Measurements from ENCODE around the gene PXMP2. TPM values are rescaled to one million over a fixed set of nuclear protein-coding genes. Genes with fewer than 3 reads are reported as not detected.

Gene PXMP2
- total and polyA plus RNA-seq, 2 of the 8 experiments (the other 6 are each of a cell fraction or from before 2014, with no cell fraction given) = 13.8 to 15.1 TPM

DNA sequence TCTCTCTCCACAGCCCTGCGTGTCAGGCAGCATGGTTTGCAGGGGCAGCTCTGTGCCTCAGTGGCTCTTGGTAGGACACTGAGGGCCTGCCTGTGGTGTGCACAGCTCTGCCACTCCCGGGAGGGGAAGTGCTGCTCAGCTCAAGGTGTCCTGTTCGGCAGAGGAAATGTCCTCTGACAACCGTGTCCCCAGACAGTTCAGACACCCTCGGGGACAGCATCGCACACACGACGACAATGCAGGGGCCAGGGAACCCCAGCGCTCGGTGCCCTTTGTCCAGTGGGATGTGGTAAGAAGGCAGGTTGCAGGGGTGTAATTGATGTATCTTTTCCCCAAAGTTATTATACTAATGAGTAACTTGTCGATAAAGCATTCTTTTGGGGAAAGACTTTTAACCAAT lies 60.0 kb downstream of the PXMP2 start:
- no peak overlapping the region for H4K5ac ChIP-seq (ENCODE audit: insufficient read length, low read depth, low read length)
- H3K18ac ChIP-seq (ENCODE audit: extremely low read depth, low read length) = no peak overlapping the region
- H2BK20ac ChIP-seq (ENCODE audit: low read length) = no peak overlapping the region
- ChIA-PET POLR2A (ENCODE audit: partially characterized antibody) (interaction anchor here (0.5 to 1.0 kb wide), 2 partner anchors 11 to 26 kb away, joined by 3 to 4 read pairs; no protein-coding TSS in a partner anchor), CTCF (ENCODE audit: partially characterized antibody) (interaction anchor here (1.2 kb wide), 1 partner anchor 16 kb away, joined by 3 read pairs; no protein-coding TSS in a partner anchor)
- no peak overlapping the region for H3K4ac ChIP-seq (replicated peaks; ENCODE audit: insufficient read length, low read depth, low read length)
- no peak overlapping the region for H2AK5ac ChIP-seq (ENCODE audit: low read depth, low read length)
- no peak overlapping the region for H2BK12ac ChIP-seq (ENCODE audit: low read depth, low read length)
- H3K79me1 ChIP-seq (ENCODE audit: low read depth, low read length) = peaks cover 10% of the 10 kb centered on the region
- H3K4me2 ChIP-seq (ENCODE audit: insufficient read depth in 1 of 2, low read depth in 2 of 2, low read length in 2 of 2) = no peak overlapping the region
- 93% methylated on average over 10 of the region's 11 CpGs; no CpG with 5 or more reads in 1 of the 2 experiments for WGBS, 2 experiments (ENCODE audit: extremely low coverage in 1 of 2, insufficient coverage in 1 of 2, insufficient read length in 1 of 2, insufficient replicate concordance in 2 of 2, low coverage in 1 of 2, low lambda C conversion rate in 2 of 2, missing lambda C conversion rate in 1 of 2)
- no peak overlapping the region for H3K56ac ChIP-seq (replicated peaks; ENCODE audit: insufficient read length, low read depth, low read length)
- DNase-seq (ENCODE audit: low read depth in 1 of 2, low spot score in 2 of 2) (no peak), FAIRE-seq (no peak)
- no peaks in the 10 kb centered on the region for H3K4me1 ChIP-seq (replicated peaks in 1 of 4; ENCODE audit: control insufficient read depth in 3 of 4, insufficient read depth in 4 of 4, low read length in 3 of 4)
- no peak overlapping the region for H2AFZ ChIP-seq (ENCODE audit: low read length)
- H3K27me3 ChIP-seq (replicated peaks in 1 of 4; ENCODE audit: control insufficient read depth in 3 of 4, extremely low read depth in 1 of 4, insufficient read depth in 3 of 4, low read length in 3 of 4) = no peaks in the 10 kb centered on the region
- no peaks in the 10 kb centered on the region for H3K9me3 ChIP-seq (ENCODE audit: insufficient read depth in 2 of 2, low read depth in 1 of 2, low read length in 1 of 2)
- peaks cover 4 to 21% of the 10 kb centered on the region in 2 experiments for H4K20me1 ChIP-seq (replicated peaks in 1 of 2; ENCODE audit: control insufficient read depth in 1 of 2, insufficient read depth in 2 of 2, low read length in 2 of 2)
- no peak overlapping the region for H3K27ac ChIP-seq (ENCODE audit: low read depth, low read length)
- no peak overlapping the region for H2BK5ac ChIP-seq (ENCODE audit: low read depth, low read length)
- H4K91ac ChIP-seq (replicated peaks; ENCODE audit: insufficient read length, low read length) = no peak overlapping the region
- TF ChIP-seq GTF2F1 (IDR thresholded peaks at IDR 0.05; ENCODE audit: borderline replicate concordance, low read depth, low read length) (no peak), SAP30 (IDR thresholded peaks at IDR 0.05; ENCODE audit: insufficient read depth, insufficient replicate concordance, low read length) (no peak)
- H3K9ac ChIP-seq (replicated peaks in 1 of 4; ENCODE audit: extremely low read depth in 1 of 4, low read depth in 3 of 4, low read length in 3 of 4) = no peak overlapping the region
- H3K14ac ChIP-seq (ENCODE audit: insufficient read length) = no peak overlapping the region
- no peak overlapping the region for H2BK120ac ChIP-seq (replicated peaks; ENCODE audit: low read depth, low read length)
- H2BK15ac ChIP-seq (ENCODE audit: low read length) = no peak overlapping the region
- peaks cover 44 to 79% (median 67%) of the 10 kb centered on the region in 4 experiments for H3K36me3 ChIP-seq (ENCODE audit: control insufficient read depth in 2 of 4, insufficient read depth in 4 of 4, low read length in 3 of 4)
- H3K4me3 ChIP-seq (ENCODE audit: extremely low read depth in 1 of 4, insufficient read depth in 2 of 4, low read depth in 3 of 4, low read length in 4 of 4) = no peak overlapping the region
- H3K23me2 ChIP-seq (ENCODE audit: low read depth, low read length) = peaks cover 3% of the 10 kb centered on the region; the same call in 1 of the 2 replicates
- no peak overlapping the region for H4K8ac ChIP-seq (ENCODE audit: extremely low read depth, insufficient read depth, low read length)
- H3K23ac ChIP-seq (ENCODE audit: insufficient read length) = no peak overlapping the region
- H3K79me2 ChIP-seq (ENCODE audit: control insufficient read depth in 1 of 2, insufficient read depth in 2 of 2, low read length in 2 of 2) = peaks cover 3 to 22% of the 10 kb centered on the region in 2 experiments; a peak in 3 of 4 replicates
